GM19463 (cell line): ENCODE results near the gene ATP5PB.
A peak's percentile ranks its signal among the peaks of the same experiment; 100 is the strongest.

Source experiments
- ATAC-seq: cut with Tn5 transposase; IDR thresholded peaks from one replicate; pipeline ENCODE4 v1.9.1; 2021; ENCODE audit warnings: mild to moderate bottlenecking, moderate library complexity; ENCODE audit not compliant: unreplicated experiment

The ATP5PB gene

DNA sequence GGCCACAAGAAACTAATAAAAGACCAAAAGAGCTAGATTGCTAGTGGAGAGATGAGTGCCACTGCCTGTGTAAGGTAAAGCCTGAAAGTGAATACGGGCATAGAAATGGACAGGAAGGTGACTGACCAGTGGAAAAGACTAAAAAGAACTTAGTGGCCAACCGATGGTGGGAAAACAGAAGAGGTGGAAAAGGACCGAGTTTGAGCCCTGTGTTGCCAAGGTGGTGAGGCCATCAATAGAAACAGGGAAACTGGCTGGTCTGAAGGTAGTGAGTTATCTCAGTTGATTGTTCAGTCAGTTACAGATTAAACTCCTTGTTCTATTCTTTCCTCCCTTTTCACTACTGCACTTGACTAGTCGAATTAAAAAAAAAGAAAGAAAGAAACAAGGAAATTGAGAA lies 2.7 kb upstream of the ATP5PB start:
- ATAC-seq, result no peak

DNA sequence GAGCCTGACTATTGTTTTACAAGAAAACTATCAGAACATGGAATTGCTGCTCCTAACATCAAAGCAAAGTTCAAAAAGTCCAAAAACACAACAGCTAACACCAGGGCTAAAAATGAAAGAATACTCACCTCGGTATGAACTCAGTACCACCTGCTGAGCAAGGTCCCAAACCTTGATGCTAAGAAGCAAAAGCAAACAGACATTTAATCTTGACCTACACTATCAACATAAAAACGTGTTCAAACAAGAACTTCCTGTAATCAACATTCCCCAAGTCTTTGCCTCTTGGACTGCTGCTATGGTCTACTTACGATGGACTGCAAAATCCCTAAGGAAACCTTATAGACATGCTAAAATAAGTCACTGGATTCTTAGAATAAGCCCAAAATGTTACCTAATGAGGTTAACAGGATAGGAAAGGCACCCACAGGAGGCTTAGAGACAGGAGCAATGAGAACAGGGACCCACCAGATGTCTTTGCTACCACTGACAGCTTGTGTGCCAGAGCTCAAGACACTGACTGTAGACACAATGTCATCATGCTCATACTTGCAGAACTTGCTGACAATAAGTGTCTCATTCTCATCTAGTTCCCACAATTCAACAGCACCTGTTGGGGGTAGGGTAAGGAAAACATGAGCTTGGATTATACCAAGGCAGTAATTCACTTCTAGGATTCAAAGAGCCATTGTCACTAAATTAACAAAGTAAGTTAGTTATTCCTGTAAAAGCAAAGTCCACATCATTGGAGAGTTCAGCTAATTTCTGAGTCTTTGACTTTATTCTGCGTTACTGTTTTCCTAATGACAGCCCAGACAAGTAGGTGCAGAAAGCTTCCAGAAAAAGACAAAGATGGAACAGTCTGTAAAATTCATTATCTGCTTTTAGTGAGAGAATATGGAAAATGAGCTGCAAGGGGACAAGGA lies 2.0 kb upstream of the ATP5PB start:
- ATAC-seq, result no peak

DNA sequence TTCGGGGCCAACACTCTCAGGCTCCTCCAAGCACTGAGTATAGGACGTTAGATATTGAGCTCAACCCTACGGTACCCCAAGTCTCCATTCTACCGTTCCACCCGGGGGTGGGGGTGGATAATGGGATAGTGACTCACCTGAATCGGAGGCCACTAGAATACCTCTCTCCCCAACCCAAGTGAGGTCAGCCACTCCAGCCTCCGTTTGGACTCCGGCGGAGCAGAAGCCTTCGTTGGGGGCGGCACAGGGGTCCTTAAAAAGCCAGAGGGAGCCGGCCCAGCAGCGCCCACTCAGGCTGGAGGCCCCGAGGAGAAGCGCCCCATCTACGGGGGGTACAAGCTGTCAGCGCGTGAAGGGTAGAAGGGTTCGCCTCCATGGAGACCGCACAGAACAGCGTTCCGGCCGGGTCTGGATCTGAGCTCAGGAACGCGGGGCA lies 764 bp upstream of the ATP5PB start:
- no peak for ATAC-seq

DNA sequence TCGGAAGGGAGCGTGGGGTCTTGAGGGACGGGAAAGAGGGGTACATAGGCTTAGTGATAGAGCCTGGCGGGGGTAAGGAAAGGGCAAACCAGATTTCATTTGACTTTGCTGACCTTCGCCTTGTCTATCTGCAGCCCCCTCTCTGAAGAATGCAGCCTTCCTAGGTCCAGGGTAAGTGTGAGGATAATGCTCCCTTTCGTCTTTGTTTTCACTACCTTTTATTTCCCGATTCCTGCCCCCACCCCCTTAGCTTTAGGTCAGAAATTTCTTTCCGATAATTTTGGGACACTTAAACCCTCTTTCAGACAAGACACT lies 396 bp downstream of the ATP5PB start:
- ATAC-seq, result no peak

DNA sequence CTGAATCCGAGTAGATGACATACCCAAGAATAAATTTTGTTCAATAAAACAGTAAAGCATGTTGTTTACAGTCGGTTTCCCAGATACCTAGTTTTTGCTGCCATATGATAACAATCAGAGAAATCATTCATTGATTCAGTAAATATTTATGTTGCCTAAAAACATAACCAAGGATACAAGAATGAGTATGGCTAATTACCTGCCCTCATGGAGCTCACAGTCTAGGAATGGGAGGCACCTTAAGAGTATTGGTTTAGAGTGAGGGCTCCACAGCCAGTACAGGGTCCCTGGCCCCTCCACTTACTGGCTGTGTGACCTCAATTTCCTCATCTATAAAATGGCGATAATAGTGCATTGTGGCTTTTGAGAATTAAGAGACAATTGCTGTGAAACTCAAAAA lies 921 bp downstream of the ATP5PB start:
- ATAC-seq, result no peak

DNA sequence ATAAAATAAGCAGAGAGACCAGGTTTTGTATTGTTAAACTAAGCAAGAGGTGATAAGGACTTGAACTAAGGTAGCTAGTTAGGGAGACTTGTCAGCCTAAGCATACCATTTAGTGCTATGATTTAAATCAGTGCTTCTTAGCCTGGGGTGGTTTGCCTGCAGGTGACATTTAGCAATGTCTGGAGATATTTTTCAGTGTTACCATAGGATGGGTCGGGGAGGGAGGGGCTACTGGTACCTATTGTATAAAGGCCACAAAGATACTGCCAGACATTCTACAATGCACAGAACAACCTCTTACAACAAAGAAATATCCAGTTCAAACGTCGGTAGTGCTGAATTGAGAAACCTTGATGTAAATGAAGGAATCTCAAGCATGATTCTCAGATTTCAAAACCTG lies 3.3 kb downstream of the ATP5PB start:
- ATAC-seq, result no peak

DNA sequence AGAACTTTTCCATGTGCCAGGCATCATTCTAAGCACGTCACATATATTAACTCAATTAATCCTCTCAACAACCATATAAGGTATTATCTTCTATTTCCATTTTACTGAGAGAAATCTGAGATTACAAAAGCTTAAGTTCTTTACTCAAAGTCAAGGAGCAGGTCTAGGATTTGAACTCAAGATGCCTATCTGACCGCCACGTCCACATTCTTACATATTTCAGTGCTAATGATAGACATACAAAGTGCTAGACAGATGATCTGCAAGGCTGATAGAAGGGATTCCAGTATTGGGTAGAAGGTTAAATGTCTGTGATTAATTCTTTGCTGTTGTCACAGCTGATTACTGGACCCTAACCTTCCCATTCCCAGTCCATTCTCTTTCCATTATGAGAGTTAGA lies 4.4 kb downstream of the ATP5PB start:
- ATAC-seq, result no peak

DNA sequence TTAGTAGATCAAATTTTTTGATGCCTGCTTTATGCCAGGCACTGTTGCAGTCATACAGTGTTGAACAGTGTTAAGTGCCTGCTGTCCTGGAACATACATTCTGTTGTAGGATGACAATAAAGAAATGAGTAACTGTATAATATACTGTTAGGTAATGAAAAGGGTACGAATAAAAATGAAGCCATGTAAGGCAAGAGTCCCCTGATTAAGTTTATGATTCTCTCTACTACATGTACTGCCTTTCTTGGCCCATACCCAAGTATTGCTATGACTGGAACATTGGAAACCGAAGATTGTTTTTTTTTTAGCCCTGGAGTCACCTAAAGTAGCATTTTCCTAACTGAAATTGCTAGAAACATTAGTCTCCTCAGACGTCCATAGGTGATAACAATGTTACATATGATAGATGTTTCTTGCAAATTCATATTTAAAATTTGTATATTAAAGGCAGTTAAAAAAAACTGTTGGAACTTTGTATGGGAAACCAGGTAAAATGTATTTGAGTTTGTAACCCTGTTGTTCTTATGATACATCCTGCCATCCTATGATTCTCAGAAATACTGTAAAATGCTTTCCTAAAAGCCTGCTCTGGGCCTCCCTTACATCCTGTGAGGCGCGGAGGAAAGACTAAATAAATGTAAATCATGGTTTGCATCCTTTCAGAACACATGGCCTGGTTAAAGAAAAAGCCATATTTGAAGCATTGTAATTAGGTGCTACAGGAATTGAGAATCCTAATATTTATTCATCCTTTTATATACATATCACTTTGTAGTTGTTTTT lies 5.8 kb downstream of the ATP5PB start:
- ATAC-seq, result no peak

DNA sequence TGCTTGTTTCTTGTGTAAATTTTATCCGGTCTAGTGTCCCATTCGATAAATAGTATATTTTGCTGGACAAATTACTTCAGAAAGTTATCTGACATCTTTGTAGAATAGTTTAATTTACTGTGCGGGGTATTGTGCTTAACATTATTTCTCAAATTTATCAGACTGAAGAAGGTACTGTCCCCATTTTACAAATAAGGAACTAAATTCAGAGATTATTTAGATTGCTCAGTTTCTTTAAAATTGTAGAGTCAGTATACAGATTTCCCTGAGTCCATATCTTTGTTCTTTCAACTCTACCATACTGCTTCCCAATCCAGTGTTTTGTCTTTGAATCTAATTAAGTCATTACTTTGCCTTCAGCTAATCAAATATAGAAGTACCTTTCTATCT lies 6.4 kb downstream of the ATP5PB start:
- no peak for ATAC-seq

DNA sequence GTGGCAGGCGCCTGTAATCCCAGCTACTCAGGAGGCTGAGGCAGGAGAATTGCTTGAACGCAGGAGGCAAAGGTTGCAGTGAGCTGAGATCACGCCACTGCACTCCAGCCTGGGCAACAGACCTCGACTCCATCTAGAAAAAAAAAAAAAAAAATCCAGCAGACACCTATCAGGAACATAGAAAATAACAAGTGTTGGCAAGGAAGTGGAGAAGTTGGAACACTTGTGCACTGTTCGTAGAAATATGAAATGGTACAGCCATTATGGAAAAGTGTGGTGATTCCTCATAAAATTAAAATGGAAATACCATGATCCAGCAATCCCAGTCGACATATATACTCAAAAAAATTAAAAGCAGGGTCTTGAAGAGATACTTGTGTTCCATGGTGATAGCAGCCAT lies 12.5 kb downstream of the ATP5PB start:
- ATAC-seq, result no peak

DNA sequence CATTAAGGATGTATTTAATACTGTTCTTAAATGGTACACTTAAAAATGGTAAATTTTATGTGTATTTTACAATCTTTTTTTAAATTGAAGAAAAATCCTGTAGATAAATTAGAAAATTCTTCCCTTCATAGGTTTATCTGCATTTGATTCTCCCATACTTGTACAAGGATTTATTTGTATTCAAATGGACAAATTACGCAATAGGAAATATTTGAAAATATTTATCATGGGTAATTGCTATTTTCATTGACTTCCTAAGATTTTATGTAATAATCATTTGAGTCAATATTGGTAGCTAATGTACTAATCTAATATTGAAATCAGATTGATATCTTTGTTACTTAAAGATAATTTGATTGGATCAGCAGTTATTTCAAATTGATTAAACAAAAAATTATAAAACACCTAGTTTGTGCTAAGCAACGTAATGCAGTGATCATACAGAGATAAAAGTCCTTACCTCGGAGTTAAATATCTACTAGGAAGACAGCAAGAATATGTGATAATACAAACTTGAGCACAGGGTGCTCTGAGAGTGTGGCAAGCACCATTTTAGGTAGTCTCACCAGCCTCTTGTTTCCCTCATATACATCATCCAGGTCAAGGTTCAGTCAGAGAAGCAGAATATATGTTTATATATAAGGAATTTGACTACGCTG lies 13.2 kb downstream of the ATP5PB start:
- no peak for ATAC-seq

DNA sequence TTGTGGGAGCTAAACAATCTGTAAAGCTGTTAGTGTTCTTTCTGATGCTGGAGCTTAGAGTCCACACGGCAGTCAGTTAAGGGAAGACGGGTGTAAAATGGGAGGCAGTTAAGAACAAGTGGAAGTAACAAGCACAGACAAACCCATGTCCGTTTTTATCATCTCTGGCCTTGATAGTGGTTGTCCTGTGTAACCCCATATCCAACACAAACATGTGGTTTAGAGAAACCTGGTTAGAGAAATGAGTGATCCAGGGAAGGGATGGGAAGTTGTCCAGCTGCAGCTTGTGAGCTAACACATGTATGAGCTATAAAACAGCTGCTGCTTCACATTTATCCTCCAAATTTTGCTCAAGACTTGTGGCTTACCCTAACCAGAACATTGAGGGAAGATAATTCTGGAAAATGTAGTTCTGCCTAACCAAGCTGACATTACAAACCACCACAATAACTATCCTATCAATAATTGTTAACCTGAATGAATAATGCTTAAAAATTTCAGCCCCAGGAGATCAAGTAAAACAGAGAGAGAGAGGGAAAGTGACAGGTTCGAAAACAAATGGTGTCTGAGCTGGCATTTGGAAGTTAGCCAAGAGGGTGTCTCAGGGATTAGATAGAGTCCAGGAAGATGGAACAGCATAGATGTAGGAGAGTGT lies 13.9 kb downstream of the ATP5PB start:
- no peak for ATAC-seq

DNA sequence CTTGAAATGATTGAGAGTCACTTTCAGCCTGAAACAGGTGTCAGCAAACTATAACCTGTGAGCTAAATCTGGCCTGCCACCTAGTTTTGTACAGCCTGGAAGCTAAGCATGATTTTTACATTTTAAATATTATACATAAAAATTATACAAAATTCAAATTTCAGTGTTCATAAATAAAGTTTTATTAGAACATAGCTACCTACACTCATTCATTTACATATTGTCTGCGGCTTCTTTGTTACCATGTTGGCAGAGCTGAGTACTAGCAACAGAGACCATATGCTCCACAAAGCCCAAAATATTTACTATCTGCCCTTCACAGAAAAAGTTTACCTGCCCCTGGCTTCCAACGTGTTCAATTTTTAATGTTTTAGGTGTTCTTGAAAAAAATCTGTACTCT lies 16.5 kb downstream of the ATP5PB start:
- ATAC-seq, result no peak

DNA sequence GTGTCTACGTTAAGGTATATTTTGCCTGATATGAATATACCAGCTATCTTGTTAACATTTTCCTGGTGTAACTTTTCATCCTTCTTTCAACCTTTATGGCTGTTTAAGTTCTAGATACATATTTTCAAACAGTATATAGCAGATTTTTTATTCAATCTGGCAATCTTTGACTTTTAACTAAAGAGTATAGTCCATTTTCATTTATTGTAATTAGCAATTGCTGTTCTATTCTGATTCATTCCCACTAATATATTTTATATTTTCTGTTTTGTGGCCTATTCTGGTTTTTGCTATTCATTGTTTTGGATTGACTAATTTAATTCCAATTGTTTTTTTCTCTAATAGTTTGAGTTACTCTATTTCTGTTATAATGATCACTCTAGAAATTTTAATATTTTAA lies 17.2 kb downstream of the ATP5PB start:
- no peak for ATAC-seq

DNA sequence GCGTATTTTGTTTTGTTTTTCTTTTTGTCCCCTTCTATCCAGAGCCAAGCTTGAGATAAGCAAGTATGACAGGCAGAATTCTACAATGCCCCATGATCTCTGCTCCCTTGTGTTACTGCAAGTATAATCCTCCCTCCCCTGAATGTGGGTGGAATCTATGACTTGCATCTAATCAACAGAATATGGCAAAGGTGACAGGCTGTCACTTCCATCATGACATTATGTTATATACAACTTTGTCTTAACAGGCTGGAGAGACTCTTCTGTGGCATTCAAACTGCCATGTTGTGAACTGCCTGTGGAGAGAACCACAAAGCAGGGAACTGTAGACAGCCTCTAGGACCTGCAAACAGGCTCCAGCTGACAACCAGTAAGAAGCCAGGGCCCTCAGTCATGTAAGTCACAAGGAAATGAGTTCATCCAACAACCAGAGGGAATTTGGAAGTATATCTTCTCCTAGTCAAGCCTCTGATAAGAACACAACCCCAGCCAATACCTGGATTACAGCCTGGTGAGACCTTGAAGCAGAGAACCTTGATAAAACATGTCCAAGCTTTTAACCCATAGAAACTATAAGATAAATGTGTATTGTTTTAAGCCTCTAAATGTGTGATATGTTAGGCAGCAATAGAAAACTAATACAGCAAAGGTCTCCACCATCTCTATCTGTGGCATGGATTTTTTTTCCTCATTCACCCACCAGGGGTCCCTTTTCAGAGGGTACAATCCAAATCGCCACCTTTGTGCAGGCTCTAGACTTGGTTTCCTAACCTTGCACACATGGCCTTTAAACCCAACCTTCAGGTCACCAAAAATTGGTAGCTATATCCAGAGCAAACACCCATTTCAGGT lies 18.8 kb downstream of the ATP5PB start:
- ATAC-seq, result no peak

DNA sequence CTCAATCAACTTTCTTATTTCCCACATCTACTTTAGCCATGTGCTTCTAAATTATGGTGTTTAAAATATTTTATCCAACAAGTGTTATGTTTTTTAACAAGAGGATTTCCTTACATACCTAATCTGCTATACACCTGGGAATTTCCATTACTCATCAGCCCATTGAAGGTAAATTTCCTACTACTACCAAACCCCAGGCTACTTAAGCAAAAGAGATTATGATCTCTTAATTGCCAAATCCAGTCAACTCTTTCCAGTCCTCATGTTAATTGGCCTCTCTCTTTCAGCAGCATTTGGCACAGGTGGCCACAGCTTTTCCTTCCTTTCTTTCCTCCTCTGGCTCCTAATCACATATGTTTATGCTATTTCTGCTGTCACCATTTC lies 19.4 kb downstream of the ATP5PB start:
- no peak for ATAC-seq

DNA sequence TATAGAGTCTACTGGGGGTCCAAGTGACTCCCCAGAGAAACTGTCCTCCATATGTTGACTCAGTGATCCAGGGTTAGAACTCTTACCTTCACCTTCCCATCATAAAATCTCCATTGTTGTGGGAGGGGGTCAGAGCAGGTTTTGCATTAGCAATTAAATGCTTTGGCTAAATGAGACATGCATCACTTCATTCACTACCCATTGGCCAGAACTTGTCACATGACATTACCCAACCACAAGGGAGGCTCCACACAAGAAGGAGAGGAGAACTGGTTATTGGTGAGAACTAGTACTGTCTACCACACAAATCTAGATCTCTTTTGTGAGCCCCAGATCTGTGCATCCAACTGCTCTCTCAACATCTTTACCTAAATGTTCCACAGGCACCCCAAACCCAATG lies 20.3 kb downstream of the ATP5PB start:
- ATAC-seq, result no peak

DNA sequence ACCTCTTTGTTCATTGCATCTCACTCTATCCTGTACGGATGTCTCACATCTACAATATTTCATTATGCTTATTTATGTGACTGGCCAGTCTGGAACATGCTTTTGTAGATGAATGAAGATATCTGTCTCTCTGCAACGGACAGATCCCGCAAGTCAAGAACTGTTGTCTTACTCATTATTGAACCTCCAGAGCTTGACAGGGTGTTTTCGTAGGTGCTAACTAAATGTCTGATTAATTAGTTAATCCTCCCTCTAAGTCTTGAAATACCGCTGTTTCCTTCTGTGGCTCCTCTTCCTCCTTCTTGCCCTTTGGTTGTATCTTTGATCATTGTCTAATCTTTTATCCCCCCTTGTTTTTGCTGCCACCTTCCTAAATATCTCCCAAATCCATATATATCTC lies 21.3 kb downstream of the ATP5PB start:
- no peak for ATAC-seq

DNA sequence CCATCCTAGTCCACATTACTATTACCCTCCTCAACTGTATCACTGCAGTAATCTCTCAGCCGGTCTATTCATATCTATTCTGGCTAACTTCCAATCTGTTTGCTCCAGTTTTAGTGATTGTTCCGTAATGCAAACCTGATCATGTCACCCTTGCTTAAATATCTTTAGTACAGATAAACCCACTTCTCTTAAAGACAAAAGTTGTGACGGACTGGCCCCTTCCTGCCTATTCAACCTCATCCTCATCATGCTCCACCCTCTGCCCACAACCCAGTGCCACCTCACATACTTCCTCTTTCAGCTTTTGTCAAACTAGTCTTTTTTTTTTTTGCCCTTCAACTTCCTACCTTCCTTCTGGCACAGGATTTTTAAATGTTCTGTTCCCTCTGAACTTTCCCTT lies 21.7 kb downstream of the ATP5PB start:
- ATAC-seq, result peak; percentile 62

DNA sequence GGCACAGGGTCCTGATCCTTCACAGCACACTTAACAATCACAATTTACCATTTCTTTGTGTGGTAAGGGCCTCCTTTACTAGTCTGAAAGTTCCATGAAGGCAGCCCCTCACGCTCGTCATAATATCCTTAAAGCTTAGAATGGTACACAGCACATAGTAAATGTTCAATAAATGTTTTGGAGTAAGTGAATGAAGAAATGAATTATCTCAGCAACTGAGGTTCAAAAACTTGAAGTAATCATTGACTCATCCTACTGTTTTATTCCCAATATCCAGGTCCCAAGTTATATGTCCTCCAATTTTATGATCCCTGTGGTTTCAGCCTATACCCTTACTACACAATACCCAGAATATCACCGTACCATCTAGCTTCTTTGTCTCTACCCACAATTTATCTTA lies 22.3 kb downstream of the ATP5PB start:
- no peak for ATAC-seq
